RCC 7860 (cell line): ENCODE measurements around the gene GMPR.

Experiments
- DNase-seq: peaks from one replicate; pipeline ENCODE4 v3.0.0-alpha.2; 2015; ENCODE audit warnings: low spot score
- FAIRE-seq: peaks from 2 replicates; lab custom pipeline; 2012; peaks lifted over from hg19 to GRCh38; lab: Jason Lieb, UNC

The GMPR gene

GRCh38 chr6:16295060-16295459, 56.7 kb downstream of the GMPR start:
- DNase-seq: no peak
- FAIRE-seq: no peak

GRCh38 chr6:16295471-16295870, 57.1 kb downstream of the GMPR start:
- no peak for FAIRE-seq
- no peak for DNase-seq

- DNase-seq: no peak
- FAIRE-seq: no peak
Measured at GRCh38 chr6:16296061-16296670, 57.8 kb downstream of the GMPR start.

- FAIRE-seq: no peak
Measured at GRCh38 chr6:16299861-16300260, 61.5 kb downstream of the GMPR start.

GRCh38 chr6:16301511-16301910, 63.1 kb downstream of the GMPR start:
- FAIRE-seq: no peak

More at GRCh38 chr6:16299861-16300260, 61.5 kb downstream of the GMPR start:
- no peak for DNase-seq

GRCh38 chr6:16302721-16303552, 64.5 kb downstream of the GMPR start:
- no peak for FAIRE-seq
- DNase-seq: no peak

More at GRCh38 chr6:16301511-16301910, 63.1 kb downstream of the GMPR start:
- no peak for DNase-seq

- no peak for FAIRE-seq
- DNase-seq: no peak
Measured at GRCh38 chr6:16305246-16305725, 66.9 kb downstream of the GMPR start.

GRCh38 chr6:16305788-16306187, 67.4 kb downstream of the GMPR start:
- FAIRE-seq (no peak), DNase-seq (no peak)

GRCh38 chr6:16306334-16306733, 67.9 kb downstream of the GMPR start:
- no peak for DNase-seq
- FAIRE-seq: no peak

- FAIRE-seq: no peak
- no peak for DNase-seq
Measured at GRCh38 chr6:16311763-16312162, 73.4 kb downstream of the GMPR start.

GRCh38 chr6:16313732-16314131, 75.3 kb downstream of the GMPR start:
- DNase-seq: no peak
- no peak for FAIRE-seq

- FAIRE-seq (no peak), DNase-seq (no peak)
Measured at GRCh38 chr6:16314296-16314695, 75.9 kb downstream of the GMPR start.

GRCh38 chr6:16316741-16317251, 78.4 kb downstream of the GMPR start:
- FAIRE-seq: no peak

GRCh38 chr6:16318538-16318937, 80.2 kb downstream of the GMPR start:
- DNase-seq: peak; percentile 74
- FAIRE-seq: peak; percentile 85

More at GRCh38 chr6:16316741-16317251, 78.4 kb downstream of the GMPR start:
- DNase-seq: peak; percentile 76

- FAIRE-seq (no peak), DNase-seq (no peak)
Measured at GRCh38 chr6:16318953-16319720, 80.8 kb downstream of the GMPR start.

GRCh38 chr6:16319813-16320532, 81.6 kb downstream of the GMPR start:
- DNase-seq (peak; percentile 83), FAIRE-seq (peak; percentile 77)

- no peak for DNase-seq
- no peak for FAIRE-seq
Measured at GRCh38 chr6:16320533-16321340, 82.3 kb downstream of the GMPR start.

GRCh38 chr6:16321341-16321710, 82.9 kb downstream of the GMPR start:
- FAIRE-seq (no peak), DNase-seq (no peak)

- DNase-seq: no peak
- FAIRE-seq: no peak
Measured at GRCh38 chr6:16321826-16322225, 83.4 kb downstream of the GMPR start.
